ENCODE results near the gene DACH1.

The DACH1 gene

GRCh38 chr13:71417205-71417604 is 449.8 kb downstream of the DACH1 start:
- Histone ChIP-seq H3K27me3 (no peaks in the 10 kb centered on the region), H3K36me3 (no peaks in the 10 kb centered on the region), H3K4me1 (no peaks in the 10 kb centered on the region), H3K4me3 (ENCODE audit: low read depth, low read length) (no peak overlapping the region), H3K9me3 (no peaks in the 10 kb centered on the region)
- TF ChIP-seq CTCF (IDR thresholded peaks at IDR 0.05; ENCODE audit: low read depth, low read length): no peak
- no peak for DNase-seq

- Histone ChIP-seq H3K9me3 (no peaks in the 10 kb centered on the region), H3K36me3 (no peaks in the 10 kb centered on the region), H3K27me3 (no peaks in the 10 kb centered on the region), H3K4me1 (no peaks in the 10 kb centered on the region; the same call in 1 of the 2 replicates), H3K4me3 (ENCODE audit: low read depth, low read length) (no peak overlapping the region)
- DNase-seq: no peak
- TF ChIP-seq CTCF (IDR thresholded peaks at IDR 0.05; ENCODE audit: low read depth, low read length): no peak
These were observed 454.8 kb downstream of the DACH1 start for GRCh38 chr13:71412231-71412630.

- no peaks in the 10 kb centered on the region for H3K36me3 ChIP-seq
- no peaks in the 10 kb centered on the region; the same call in 1 of the 2 replicates for H3K4me1 ChIP-seq
- H3K9me3 ChIP-seq: no peaks in the 10 kb centered on the region
- no peak for TF ChIP-seq CTCF (IDR thresholded peaks at IDR 0.05; ENCODE audit: low read depth, low read length)
- no peak for DNase-seq
- no peaks in the 10 kb centered on the region for H3K27me3 ChIP-seq
- H3K4me3 ChIP-seq (ENCODE audit: low read depth, low read length): no peak overlapping the region
These were observed 458.6 kb downstream of the DACH1 start for GRCh38 chr13:71408416-71408815.

GRCh38 chr13:71399631-71400215 is 467.3 kb downstream of the DACH1 start:
- DNase-seq: no peak
- H3K4me3 ChIP-seq (ENCODE audit: low read depth, low read length): no peak overlapping the region
- H3K36me3 ChIP-seq: no peaks in the 10 kb centered on the region
- H3K4me1 ChIP-seq: no peaks in the 10 kb centered on the region; the same call in 1 of the 2 replicates
- TF ChIP-seq CTCF (IDR thresholded peaks at IDR 0.05; ENCODE audit: low read depth, low read length): no peak
- no peaks in the 10 kb centered on the region for H3K27me3 ChIP-seq
- no peaks in the 10 kb centered on the region for H3K9me3 ChIP-seq

GRCh38 chr13:71396149-71396548 is 470.9 kb downstream of the DACH1 start:
- H3K4me1 ChIP-seq: no peaks in the 10 kb centered on the region; the same call in 1 of the 2 replicates
- H3K27me3 ChIP-seq: no peaks in the 10 kb centered on the region
- H3K4me3 ChIP-seq (ENCODE audit: low read depth, low read length): no peak overlapping the region
- DNase-seq: no peak
- H3K9me3 ChIP-seq: no peaks in the 10 kb centered on the region
- no peaks in the 10 kb centered on the region for H3K36me3 ChIP-seq
- no peak for TF ChIP-seq CTCF (IDR thresholded peaks at IDR 0.05; ENCODE audit: low read depth, low read length)

- no peak for TF ChIP-seq CTCF (IDR thresholded peaks at IDR 0.05; ENCODE audit: low read depth, low read length)
- no peaks in the 10 kb centered on the region; the same call in 1 of the 2 replicates for H3K4me1 ChIP-seq
- H3K36me3 ChIP-seq: no peaks in the 10 kb centered on the region
- no peaks in the 10 kb centered on the region for H3K9me3 ChIP-seq
- no peak for DNase-seq
- no peaks in the 10 kb centered on the region for H3K27me3 ChIP-seq
- H3K4me3 ChIP-seq (ENCODE audit: low read depth, low read length): no peak overlapping the region
These were observed 472.0 kb downstream of the DACH1 start for GRCh38 chr13:71395053-71395452.
